Activated CD8-positive, alpha-beta memory T cell treated with anti-CD3 and anti-CD28 coated beads, Interleukin-2, amount 50 U/mL, for 4 hours (primary cell): ENCODE data around the gene TAL1.

Experiments
- DNase-seq: peaks from one replicate; pipeline ENCODE4 v3.0.0-alpha.2; 2020

TAL1 gene

DNA sequence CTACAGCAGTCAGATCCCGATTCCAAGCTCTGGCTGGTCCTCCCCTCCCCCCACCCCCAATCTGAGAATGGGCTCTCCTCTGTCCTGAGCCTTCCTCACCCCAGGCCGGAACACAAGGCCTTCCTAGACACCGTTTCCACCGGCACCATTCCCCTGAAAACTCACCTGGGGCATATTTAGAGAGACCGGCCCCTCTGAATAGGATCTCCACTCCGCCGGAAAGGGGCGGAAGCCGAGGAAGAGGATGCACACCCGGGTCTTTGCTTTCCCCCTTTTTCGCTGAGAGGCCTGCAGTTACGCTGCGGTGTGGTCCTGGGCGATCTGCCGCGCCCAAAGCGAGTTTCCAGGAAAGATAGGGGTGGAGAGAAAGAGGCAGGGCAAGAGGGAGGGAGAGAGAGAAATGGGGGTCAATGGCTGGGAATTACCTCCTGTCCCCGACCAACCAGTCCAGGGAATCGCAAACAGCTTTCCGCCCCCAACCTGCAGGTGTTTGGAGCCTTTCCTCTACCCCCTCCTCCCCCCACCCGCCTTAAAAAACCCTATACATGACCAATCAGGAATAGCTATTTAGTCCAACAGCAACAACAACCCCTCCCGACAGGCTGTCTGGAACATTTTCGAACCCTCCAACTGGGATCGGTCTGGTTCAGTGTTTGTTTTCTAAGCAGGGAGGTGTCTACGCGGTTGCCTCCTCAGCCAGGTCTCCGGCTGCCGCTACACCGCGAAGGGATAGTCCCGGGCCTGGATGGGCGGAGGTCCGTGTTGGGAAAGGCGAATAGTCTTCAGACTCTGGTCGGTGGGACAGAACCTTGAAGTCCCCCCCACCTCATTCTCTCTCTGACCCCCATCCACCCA, 2.8 kb downstream of the TAL1 start:
- no peak for DNase-seq

DNA sequence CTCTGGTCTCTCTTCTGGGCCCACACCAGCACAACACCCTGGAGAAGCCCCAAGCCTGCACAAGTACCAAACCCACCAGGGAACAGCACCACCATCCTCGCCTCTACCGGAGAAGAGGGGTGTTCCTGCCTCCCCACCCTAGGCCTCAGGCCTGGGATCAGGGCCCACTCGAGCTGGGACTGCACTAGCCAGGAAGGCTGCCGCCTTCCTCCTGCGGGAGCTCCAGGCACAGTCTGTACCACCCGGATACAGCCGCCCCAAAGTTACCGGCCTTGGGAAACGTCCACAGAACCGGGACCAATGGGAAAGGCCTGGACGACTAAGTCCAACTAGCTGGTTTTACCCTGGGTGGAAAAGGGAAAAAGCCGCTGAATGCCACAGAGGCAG, 3.4 kb downstream of the TAL1 start:
- no peak for DNase-seq

DNA sequence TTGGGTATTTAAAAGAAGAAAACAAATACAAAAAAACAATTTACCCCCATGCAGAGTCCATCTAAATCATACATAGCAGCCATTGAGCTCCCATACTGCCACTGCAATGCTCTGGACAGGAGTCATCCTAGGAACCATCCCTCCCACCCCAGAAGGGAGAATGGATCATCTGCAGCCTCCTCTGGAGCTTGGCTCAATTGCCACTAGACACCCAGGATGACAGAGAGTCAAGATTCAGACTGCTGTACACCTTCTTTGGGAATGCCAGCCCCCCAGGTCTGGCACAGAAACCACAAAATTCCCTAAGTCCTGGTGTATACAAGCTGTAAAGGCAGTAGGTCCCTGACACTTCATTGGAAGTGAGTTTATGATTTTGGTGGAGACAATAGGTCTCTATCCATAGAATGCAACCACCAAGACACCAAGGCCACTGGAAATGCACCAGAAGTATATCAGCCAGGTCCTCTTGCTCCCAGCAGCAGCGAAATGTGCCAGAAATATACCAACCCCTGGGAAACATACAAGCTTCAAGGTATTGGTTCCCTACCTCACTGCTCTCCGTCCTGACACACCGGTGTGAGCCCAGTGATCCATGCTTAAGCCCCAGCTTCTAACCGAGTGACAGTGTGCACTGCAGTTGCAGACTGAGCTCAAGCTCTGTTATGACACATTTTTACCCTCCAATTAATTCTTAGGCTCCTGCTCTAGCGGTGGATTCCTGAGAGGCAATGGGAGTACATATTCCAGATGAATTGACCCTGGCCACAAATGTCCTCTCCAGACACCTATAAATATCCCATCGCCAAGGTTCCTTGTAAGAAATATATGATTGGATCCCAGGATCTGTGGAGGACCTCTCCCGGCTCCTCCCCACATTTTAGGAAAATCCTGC, 4.4 kb downstream of the TAL1 start:
- DNase-seq = no peak

DNA sequence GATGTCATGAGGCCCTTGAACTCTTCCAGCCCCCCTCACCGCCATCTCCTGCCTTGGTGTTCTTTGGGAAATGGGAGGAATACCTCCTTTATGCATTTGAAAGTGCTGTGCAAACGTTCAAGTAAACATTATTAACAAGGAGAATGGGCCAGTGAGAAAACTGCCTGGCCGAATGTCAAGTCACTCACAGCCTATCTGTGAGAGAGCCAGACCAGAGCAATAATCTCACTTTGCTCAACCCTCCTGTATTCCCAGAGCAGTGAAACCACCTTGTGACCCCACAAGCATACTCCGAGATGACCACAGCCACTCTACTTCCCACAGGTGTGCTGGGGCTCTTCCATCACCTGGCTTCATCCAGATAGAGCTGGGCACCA, 5.2 kb downstream of the TAL1 start:
- no peak for DNase-seq

DNA sequence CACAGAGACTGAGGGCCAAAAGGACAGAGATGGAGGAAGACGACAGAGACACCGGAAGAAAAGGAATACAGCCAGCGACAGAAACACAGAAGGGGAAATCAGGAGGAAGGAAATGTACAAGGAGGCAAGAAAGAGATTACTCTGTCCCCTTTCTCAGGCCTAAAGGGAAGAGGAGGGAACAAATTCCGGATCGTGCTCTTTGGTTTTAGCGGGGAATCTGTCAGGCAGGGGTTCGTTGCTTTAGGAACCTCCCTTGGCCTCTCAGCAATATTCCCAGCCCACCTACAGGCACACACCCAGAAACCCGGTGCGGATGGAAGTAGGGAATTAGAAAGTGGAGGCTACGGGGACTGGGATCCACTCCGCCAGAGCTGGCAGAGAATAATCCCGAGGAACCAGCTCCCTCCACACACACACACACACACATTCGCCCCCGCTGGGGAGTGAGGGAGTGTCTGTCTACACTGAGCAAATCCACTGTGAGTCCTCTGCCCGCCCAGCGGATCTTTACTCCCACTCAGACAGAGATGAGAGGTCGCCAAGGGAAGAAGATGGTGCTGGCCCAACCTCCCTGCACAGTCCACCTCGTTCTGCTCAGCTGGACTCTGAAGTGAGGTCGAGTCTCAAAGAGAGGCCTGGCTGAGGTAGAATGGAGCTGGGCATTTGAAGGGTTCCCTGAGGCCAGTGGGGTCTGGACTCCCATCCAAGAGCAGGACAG, 5.7 kb downstream of the TAL1 start:
- DNase-seq = no peak

DNA sequence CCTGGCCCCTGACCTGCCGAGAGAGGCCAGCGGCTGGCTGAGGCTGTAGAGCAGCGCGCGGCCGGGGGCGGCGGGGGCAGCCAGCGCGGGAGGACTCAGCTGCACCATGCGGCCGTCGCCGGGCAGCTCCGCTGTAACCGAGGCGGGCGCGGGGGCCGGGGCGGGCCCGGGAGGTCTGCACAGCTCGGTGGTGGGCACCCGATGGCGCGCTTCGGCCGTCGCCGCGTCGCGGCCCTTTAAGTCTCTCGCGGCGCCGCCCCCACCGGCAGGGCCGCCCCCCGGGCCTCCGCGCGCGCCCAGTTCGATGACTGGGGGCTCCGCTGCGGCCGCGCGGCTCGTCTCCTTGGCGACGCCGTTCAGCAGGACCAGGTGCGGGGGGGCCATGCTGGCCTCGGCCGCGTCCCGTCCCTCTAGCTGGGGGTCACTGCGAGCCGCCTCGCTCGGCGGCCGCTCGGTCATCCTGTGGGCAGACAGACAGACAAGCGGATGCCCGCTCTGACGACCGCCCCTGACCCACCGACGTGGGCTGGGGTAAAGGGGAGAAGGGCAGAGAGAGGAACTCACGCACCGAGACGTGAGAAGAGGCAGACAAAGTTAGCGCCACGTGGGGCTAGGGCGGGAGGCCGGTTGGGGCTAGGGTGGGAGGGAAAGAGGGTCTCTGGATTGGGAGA, 6.5 kb downstream of the TAL1 start:
- DNase-seq = no peak

DNA sequence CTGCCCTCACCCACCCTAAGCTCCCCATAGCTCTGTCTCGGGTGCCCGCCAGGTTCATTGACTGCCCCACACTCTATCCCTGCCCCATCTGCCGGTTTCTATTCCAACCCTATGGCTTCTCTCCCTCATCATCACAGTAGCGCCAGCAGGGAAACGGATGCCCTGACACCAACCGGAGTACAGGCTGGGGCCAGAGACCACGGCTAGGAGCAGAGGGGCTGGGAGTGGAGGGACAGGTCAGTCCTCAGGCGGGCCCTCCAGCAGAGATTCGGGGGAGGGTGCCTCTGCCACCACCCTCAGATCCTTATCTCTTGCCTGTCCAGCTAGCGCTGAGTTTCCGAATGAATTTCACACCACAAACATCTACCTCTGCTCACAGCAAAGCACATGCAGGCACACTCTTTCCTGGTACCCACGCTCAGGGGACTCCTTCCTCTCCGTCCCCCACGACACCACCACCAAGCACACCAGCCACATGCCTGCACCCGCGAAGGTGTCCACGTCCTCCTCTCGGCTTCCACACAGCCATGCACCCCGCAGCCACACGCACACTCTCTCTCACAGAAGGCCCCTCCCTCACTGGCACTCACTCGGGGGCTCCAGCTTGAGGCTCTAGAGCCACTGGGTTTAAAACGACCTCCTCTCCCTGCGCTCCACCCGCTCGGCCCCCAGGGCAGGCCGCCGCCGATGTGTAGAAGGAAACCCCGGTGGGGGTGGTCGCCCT, 7.2 kb downstream of the TAL1 start:
- DNase-seq = no peak

- no peak for DNase-seq
These were observed 7.9 kb downstream of the TAL1 start for GRCh38 chr1:47223921-47224675.

DNA sequence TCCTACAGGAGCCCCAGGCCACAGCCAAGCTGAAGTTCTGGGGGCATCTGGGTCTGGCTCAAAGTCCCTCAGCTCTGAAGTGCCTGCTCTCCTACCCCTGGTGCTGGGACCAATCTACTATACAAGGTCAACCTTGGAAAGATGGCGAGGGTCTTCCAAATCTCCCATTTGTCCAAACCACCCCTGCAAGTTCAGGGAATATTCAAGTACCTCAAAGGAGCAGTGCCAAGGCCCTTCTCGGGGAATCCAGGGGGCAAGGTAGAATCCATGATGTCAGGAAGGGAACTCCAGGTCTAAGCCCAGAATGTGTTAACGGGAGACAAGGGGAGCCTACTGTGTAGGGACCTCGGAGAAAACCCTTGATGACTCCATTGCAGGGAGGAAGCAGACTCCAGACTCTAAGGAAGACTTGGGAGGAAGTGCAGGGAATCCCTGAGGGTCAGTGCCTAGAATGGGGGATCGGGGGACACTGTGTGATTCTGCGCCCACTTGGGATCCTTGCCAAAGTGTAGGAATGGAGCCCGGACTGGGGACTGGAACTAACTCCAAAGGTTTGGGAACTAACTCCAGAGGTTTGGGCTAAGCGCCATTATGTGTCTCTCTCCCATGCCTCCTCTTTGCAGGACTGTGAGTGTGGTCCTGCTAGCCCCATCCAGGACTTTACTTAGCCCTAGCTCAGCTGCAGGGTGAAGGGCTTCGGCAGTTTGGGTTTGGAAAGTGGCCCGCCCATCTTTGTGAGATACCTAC, 8.7 kb downstream of the TAL1 start:
- no peak for DNase-seq

- DNase-seq = no peak
These were observed 9.5 kb downstream of the TAL1 start for GRCh38 chr1:47222476-47222875.

DNA sequence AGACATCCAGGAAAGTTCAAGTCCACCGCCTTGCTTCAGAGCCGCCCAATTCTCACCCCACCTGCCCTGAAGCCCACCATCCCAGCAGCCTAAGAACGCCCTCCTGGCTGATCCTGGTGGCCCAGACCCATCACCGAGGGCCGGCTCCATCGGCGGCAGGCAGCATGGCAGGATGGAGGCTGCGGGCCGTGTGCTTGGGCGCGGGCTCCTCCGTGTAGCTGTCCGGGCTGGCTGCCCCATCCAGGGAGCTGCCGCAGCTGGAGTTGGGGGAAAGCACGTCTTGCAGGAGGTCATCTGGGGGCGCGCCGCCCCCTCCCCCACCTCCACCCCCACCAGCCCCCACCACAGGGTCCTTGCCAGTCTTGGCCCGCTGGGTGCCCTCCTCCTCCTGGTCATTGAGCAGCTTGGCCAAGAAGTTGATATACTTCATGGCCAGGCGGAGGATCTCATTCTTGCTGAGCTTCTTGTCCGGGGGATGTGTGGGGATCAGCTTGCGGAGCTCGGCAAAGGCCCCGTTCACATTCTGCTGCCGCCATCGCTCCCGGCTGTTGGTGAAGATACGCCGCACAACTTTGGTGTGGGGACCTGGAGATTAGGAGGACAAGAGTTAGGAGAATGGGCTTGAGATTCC, 12.3 kb downstream of the TAL1 start:
- DNase-seq = no peak

GRCh38 chr1:47219001-47219400, 13.0 kb downstream of the TAL1 start:
- DNase-seq = no peak

DNA sequence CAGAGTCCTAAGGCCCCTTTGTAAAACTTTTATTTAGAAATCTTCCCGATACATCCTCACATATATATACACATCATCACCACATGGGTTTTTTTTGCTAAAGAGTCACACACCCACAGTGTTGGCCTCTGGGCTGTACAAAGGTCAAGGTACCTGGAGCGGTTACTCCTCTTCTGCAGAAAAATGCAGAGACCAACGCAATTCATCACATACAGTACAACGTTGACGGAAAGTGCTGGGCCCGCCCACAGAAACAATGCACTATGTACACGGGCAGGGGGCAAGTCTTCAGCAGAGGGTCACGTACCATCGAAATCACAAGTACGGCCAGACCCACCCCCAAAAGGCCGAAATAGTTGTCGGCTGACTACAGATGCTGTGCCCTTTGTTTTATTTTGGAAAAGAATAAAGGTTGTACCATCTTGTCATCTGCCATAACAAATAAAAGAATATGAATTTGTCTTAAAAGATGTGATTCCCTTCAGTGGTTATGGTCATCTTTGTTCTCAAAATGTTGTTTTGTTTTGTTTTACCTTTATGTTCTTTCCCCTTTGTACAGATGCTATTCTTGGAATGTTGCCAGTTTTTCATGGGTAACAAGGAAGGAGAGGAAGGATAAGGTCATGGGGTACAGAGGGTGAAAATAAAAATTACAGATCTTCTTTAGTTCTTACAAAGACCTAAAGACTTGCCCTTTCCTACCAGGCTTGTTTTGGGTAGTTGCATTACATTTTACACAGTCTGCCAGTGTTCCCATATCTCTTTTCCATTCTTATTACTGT, 15.6 kb downstream of the TAL1 start:
- no peak for DNase-seq

DNA sequence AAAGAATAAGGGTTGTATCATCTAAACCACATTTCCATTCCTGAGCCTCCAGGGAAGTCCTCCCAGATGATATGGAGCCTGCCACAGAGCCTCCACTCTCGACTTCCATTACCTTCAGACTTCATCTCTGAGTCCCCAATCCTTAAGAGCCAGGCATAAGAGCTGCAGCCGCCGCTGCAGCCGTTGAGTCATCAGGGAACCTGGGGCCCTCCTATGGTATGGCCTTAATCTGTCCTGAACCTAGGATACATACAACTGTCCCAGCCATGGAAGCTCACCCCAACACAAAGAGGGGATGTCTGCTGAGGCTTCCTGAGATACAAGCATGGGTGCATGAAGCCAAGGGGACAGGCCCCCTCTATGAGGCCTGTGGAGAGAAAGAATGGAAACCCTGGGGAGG, 16.3 kb downstream of the TAL1 start:
- no peak for DNase-seq

DNA sequence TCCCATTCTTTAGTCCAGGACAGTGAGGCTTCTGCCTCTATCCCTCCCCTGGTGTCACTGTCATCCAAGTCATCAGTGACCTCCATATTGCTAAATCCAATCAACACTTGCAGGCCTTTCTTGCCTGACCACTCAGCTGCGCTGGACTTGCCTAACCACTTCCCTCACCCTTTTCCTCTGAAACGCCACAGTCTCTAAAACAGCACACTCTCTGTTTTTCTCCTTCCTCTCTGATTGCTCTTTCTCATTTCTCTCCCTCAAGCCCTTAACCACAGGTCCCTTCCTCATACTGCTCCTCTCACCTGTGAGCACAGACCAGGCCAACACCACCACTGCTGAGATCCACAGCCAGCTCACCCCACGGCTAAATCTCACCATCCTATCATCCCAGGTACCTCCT, 17.5 kb downstream of the TAL1 start:
- DNase-seq = no peak

DNA sequence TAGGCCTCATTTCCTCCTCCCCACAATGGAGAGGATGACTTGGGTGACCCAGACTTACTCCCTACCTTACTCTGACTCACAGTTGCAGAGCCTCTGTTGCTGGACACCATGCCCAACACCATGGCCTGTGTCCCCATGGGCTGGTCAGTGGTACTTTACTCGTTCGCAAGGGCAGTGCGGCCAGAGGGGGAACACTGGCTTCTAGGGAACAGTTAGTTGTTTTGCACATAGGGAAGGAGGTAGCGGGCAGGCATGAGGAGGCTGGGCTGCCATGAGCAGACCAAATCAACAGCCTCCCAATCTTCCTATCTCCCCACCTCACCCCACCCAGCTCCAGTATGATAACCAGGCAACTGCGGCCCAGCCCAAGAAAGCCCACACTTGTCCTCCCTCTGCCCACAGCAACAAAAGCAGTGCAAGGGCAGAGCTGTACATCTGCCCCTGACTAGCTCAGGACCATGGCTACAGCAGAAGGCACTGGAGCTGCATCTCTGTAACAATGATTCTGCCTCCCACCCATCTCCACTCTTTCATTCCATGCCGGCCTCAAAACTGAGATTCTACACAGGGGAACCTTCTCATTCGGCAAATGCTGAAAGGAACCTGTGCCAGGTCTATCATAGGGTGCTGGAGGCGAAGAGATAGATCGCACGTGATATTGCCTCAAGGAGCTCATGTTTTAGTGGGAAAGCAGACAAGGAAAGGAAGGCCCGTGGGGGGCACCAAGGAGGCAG, 18.6 kb downstream of the TAL1 start:
- DNase-seq = no peak

- DNase-seq = no peak
These were observed 19.3 kb downstream of the TAL1 start for GRCh38 chr1:47212636-47213229.

DNA sequence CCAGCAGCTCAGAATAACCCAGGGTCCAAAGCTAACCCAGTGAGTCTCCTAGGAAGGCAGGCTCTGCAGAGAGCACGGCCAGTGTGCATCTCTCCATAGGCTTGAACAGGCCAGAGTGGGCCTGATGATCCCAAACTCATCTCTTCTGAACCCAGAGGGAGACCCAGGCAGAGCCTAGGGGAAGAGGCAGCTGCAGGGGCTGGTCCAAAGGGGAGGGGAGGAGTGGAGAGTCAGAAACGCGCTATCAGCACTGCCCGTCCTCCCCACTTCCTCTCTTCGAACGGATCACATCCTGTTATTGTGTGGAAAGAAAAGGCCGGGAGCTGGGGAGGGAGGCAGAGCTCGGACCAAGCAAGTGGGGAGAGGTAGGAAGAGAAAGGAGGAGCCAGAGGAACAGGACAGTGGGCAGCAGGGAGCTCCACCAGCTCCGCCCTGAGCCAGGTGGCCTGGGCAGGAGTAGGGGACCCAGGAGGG, 20.2 kb downstream of the TAL1 start:
- no peak for DNase-seq
